ENCODE data around the gene PLXNA3. TPM values are rescaled to one million over a fixed set of nuclear protein-coding genes. Genes with fewer than 3 reads are reported as not detected.

PLXNA3 gene
- total and polyA plus RNA-seq, 12 donors = 9.7 to 35.3 (median 16.7) TPM

DNA sequence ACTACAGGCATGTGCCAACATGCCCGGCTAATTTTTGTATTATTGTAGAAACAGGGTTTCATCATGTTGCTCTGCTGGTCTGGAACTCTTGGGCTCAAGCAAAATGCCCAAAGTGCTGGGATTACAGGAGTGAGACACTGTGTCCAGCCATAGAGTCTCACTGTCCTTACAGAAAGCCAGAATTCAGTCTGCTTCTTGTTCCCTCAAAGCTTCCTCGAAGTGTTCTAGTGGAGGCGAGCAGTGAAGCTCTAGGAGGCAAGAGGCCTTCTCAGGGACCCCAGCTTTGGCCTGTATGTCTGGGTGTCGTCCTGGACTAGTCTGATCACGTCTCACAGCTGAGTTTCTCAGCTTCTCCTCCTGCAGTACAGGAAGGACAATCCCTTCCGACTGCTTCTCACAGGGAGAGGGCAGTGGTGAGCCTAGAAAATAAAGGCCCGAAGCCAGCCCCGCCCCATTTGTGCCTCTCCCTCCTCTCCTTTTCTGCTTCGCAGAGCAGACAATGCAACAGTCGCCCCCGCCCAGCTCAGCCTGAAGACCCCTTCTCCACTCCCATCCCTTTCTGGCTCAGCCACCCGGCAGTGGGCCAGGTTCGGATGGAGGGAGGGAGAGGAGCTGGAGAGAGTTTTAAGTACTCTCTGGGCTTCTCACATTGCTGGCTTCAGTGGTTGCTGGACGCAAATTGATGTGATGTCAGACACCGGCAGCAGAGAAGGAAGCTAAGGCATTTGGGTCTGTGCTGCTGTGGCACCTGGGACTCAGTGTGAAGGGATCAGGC lies 69.0 kb downstream of the PLXNA3 start:
- peak; percentile 68 to 82 for DNase-seq
- Histone ChIP-seq H3K27ac (peak overlapping the region; percentile 50 to 89 (median 77)), H3K9me3 (no peaks in the 10 kb centered on the region), H3K4me1 (peaks cover 0 to 10% (median 0%) of the 10 kb centered on the region in 9 donors), H3K4me3 (peak overlapping the region in 9 of 10 donors; percentile 8 to 47 (median 38)), H3K27me3 (peaks cover 0 to 13% (median 0%) of the 10 kb centered on the region in 7 donors), H3K36me3 (peaks cover 0 to 4% (median 0%) of the 10 kb centered on the region in 9 donors)
- ATAC-seq = peak; percentile 73 to 95 (median 91)
- intact Hi-C loops (cut with DNase I) = no loop called here
- TF ChIP-seq, protein P1, sequence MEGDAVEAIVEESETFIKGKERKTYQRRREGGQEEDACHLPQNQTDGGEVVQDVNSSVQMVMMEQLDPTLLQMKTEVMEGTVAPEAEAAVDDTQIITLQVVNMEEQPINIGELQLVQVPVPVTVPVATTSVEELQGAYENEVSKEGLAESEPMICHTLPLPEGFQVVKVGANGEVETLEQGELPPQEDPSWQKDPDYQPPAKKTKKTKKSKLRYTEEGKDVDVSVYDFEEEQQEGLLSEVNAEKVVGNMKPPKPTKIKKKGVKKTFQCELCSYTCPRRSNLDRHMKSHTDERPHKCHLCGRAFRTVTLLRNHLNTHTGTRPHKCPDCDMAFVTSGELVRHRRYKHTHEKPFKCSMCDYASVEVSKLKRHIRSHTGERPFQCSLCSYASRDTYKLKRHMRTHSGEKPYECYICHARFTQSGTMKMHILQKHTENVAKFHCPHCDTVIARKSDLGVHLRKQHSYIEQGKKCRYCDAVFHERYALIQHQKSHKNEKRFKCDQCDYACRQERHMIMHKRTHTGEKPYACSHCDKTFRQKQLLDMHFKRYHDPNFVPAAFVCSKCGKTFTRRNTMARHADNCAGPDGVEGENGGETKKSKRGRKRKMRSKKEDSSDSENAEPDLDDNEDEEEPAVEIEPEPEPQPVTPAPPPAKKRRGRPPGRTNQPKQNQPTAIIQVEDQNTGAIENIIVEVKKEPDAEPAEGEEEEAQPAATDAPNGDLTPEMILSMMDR (IDR thresholded peaks at IDR 0.05) = peak in 8 of 9 donors; percentile 17 to 66 (median 56)
- 6% methylated on average over 11 to 15 of the region's 15 CpGs for WGBS, 2 donors

Small RNAs within 50 kb of the gene (microRNA-seq; reads per million reads assigned to microRNA genes)
- 0 reads per million in 2 donors for gene MIR6858

Other genes with a start within 250 kb of the PLXNA3 start
- not detected for gene OPN1MW2, start 238.5 kb upstream of the PLXNA3 start, total RNA-seq
- gene OPN1MW2, start 238.5 kb upstream of the PLXNA3 start, polyA plus RNA-seq = not detected
- not detected for gene OPN1MW3, start 200.7 kb upstream of the PLXNA3 start, total RNA-seq
- not detected for gene OPN1MW3, start 200.7 kb upstream of the PLXNA3 start, polyA plus RNA-seq
- gene TEX28, start 163.2 kb upstream of the PLXNA3 start, total RNA-seq = not detected
- not detected for gene TEX28, start 163.2 kb upstream of the PLXNA3 start, polyA plus RNA-seq
- gene TKTL1, start 162.5 kb upstream of the PLXNA3 start, total RNA-seq = 10 to 100 TPM in 5 of 10 donors, 1 to 10 TPM in 5; 3.7 to 14.1 (median 9.2) TPM
- 1 to 10 TPM; 2.6 to 5.7 TPM for gene TKTL1, start 162.5 kb upstream of the PLXNA3 start, polyA plus RNA-seq
- 100 to 1,000 TPM; 139 to 288 (median 181) TPM for gene FLNA, start 83.6 kb upstream of the PLXNA3 start, total RNA-seq
- 100 to 1,000 TPM; 368 to 442 TPM for gene FLNA, start 83.6 kb upstream of the PLXNA3 start, polyA plus RNA-seq
- gene EMD, start 79.0 kb upstream of the PLXNA3 start, total RNA-seq = 10 to 100 TPM; 47.8 to 74.1 (median 59.6) TPM
- gene EMD, start 79.0 kb upstream of the PLXNA3 start, polyA plus RNA-seq = 100 to 1,000 TPM in 1 of 2 donors, 10 to 100 TPM in 1; 54.8 to 170 TPM
- gene RPL10, start 59.9 kb upstream of the PLXNA3 start, total RNA-seq = 1,000 to 10,000 TPM; 1,543 to 2,503 (median 1,867) TPM
- 1,000 to 10,000 TPM; 2,102 to 7,085 TPM for gene RPL10, start 59.9 kb upstream of the PLXNA3 start, polyA plus RNA-seq
- 10 to 100 TPM; 35.2 to 57.1 (median 46.9) TPM for gene DNASE1L1, start 49.0 kb upstream of the PLXNA3 start, total RNA-seq
- gene DNASE1L1, start 49.0 kb upstream of the PLXNA3 start, polyA plus RNA-seq = 10 to 100 TPM; 27.2 to 55.0 TPM
- gene TAFAZZIN, start 46.7 kb upstream of the PLXNA3 start, total RNA-seq = 10 to 100 TPM; 28.4 to 42.6 (median 33.7) TPM
- gene TAFAZZIN, start 46.7 kb upstream of the PLXNA3 start, polyA plus RNA-seq = 100 to 1,000 TPM in 1 of 2 donors, 10 to 100 TPM in 1; 38.2 to 112 TPM
- gene ATP6AP1, start 29.6 kb upstream of the PLXNA3 start, total RNA-seq = 100 to 1,000 TPM in 3 of 10 donors, 10 to 100 TPM in 7; 69.5 to 113 (median 90.6) TPM
- 100 to 1,000 TPM in 1 of 2 donors, 10 to 100 TPM in 1; 26.0 to 103 TPM for gene ATP6AP1, start 29.6 kb upstream of the PLXNA3 start, polyA plus RNA-seq
- gene GDI1, start 21.1 kb upstream of the PLXNA3 start, total RNA-seq = 100 to 1,000 TPM in 1 of 10 donors, 10 to 100 TPM in 9; 67.5 to 101 (median 77.5) TPM
- 100 to 1,000 TPM; 111 to 117 TPM for gene GDI1, start 21.1 kb upstream of the PLXNA3 start, polyA plus RNA-seq
- 10 to 100 TPM; 25.5 to 59.9 (median 34.7) TPM for gene FAM50A, start 14.1 kb upstream of the PLXNA3 start, total RNA-seq
- 100 to 1,000 TPM; 134 to 167 TPM for gene FAM50A, start 14.1 kb upstream of the PLXNA3 start, polyA plus RNA-seq
- gene LAGE3, start 21.0 kb downstream of the PLXNA3 start, total RNA-seq = 10 to 100 TPM; 13.7 to 21.3 (median 17.7) TPM
- 10 to 100 TPM in 1 of 2 donors, 1 to 10 TPM in 1; 7.5 to 38.2 TPM for gene LAGE3, start 21.0 kb downstream of the PLXNA3 start, polyA plus RNA-seq
- 10 to 100 TPM; 45.8 to 69.4 (median 50.4) TPM for gene UBL4A, start 28.3 kb downstream of the PLXNA3 start, total RNA-seq
- gene UBL4A, start 28.3 kb downstream of the PLXNA3 start, polyA plus RNA-seq = 10 to 100 TPM; 33.1 to 48.3 TPM
- gene SLC10A3, start 32.3 kb downstream of the PLXNA3 start, total RNA-seq = 10 to 100 TPM in 7 of 10 donors, 1 to 10 TPM in 3; 8.7 to 19.8 (median 11.7) TPM
- gene SLC10A3, start 32.3 kb downstream of the PLXNA3 start, polyA plus RNA-seq = 10 to 100 TPM; 11.9 to 38.1 TPM
- 10 to 100 TPM; 36.5 to 73.9 (median 48.4) TPM for gene FAM3A, start 58.0 kb downstream of the PLXNA3 start, total RNA-seq
- gene FAM3A, start 58.0 kb downstream of the PLXNA3 start, polyA plus RNA-seq = 10 to 100 TPM; 69.1 to 76.6 TPM
- gene G6PD, start 88.6 kb downstream of the PLXNA3 start, total RNA-seq = 10 to 100 TPM in 4 of 10 donors, 1 to 10 TPM in 6; 5.0 to 20.9 (median 8.5) TPM
- gene G6PD, start 88.6 kb downstream of the PLXNA3 start, polyA plus RNA-seq = 10 to 100 TPM; 10.3 to 19.2 TPM
- 10 to 100 TPM; 11.6 to 21.7 (median 15.1) TPM for gene IKBKG, start 89.3 kb downstream of the PLXNA3 start, total RNA-seq
- gene IKBKG, start 89.3 kb downstream of the PLXNA3 start, polyA plus RNA-seq = 10 to 100 TPM; 14.6 to 27.0 TPM
- gene CTAG1A, start 126.9 kb downstream of the PLXNA3 start, total RNA-seq = not detected
- gene CTAG1A, start 126.9 kb downstream of the PLXNA3 start, polyA plus RNA-seq = not detected
- not detected for gene CTAG1B, start 161.0 kb downstream of the PLXNA3 start, total RNA-seq
- not detected for gene CTAG1B, start 161.0 kb downstream of the PLXNA3 start, polyA plus RNA-seq
- not detected for gene CTAG2, start 195.3 kb downstream of the PLXNA3 start, total RNA-seq
- gene CTAG2, start 195.3 kb downstream of the PLXNA3 start, polyA plus RNA-seq = not detected

All from heart right ventricle (tissue), 16 donors.